Caco-2 (cell line): ENCODE data around the gene FREM3. TPM values are rescaled to one million over a fixed set of nuclear protein-coding genes. Genes with fewer than 3 reads are reported as not detected.

Experiments
- BruUV-seq: library from RNA; stranded (reverse); fragments of 400-500 nt; replicated peaks from 2 replicates; lab custom pipeline; 2021; lab: Mats Ljungman, UMichigan
- CTCF ChIA-PET: fragments of 300-600 bp; sonication (Branson Sonifier 250); formaldehyde crosslinking; loops from one replicate; lab custom pipeline; 2022; ENCODE audit warnings: antibody characterized with exemption; lab: Charles Lee
- POLR2A ChIA-PET: fragments of 300-600 bp; sonication (Branson Sonifier 250); formaldehyde crosslinking; loops from one replicate; lab custom pipeline; 2022; ENCODE audit warnings: antibody characterized with exemption; lab: Charles Lee
- DNase-seq, 2 experiments: peaks; one replicate each; pipeline versions ENCODE4 v3.0.0 to v3.0.0-alpha.2; 2020 to 2022
- H3K27me3 ChIP-seq: replicated peaks from 2 replicates; pipeline ENCODE4 v1.6.0; 2011; ENCODE audit warnings: low read length; ENCODE audit not compliant: control insufficient read depth, insufficient read depth
- H3K36me3 ChIP-seq: 2 replicates; pipeline ENCODE4 v1.5.1; 2011; ENCODE audit warnings: low read length; ENCODE audit not compliant: control insufficient read depth, insufficient read depth
- H3K4me1 ChIP-seq: fragments of 250-450 bp; sonication (Bioruptor Pico); 2 replicates; pipeline ENCODE4 v1.5.1; 2020; ENCODE audit warnings: mild to moderate bottlenecking
- H3K4me3 ChIP-seq: 2 replicates; pipeline ENCODE4 v1.5.1; 2011; ENCODE audit warnings: low read depth, mild to moderate bottlenecking, control low read depth, low read length
- H3K9me3 ChIP-seq: fragments of 250-450 bp; sonication (Bioruptor Pico); 2 replicates; pipeline ENCODE4 v1.5.1; 2020; ENCODE audit warnings: mild to moderate bottlenecking, moderate library complexity
- H3K27ac Mint-ChIP-seq: one replicate; pipeline ENCODE4 v1.8.0; 2022; ENCODE audit warnings: mixed read lengths; ENCODE audit not compliant: unreplicated experiment
- H3K27me3 Mint-ChIP-seq: one replicate; pipeline ENCODE4 v1.8.0; 2022; ENCODE audit warnings: mixed read lengths; ENCODE audit not compliant: insufficient read depth, unreplicated experiment
- H3K36me3 Mint-ChIP-seq: one replicate; pipeline ENCODE4 v1.8.0; 2022; ENCODE audit warnings: mild to moderate bottlenecking, mixed read lengths; ENCODE audit not compliant: insufficient read depth, unreplicated experiment
- H3K4me1 Mint-ChIP-seq: one replicate; pipeline ENCODE4 v1.8.0; 2022; ENCODE audit warnings: low read depth, mixed read lengths; ENCODE audit not compliant: unreplicated experiment
- H3K4me3 Mint-ChIP-seq: one replicate; pipeline ENCODE4 v1.8.0; 2022; ENCODE audit warnings: mild to moderate bottlenecking, moderate library complexity, mixed read lengths; ENCODE audit not compliant: unreplicated experiment
- H3K9me3 Mint-ChIP-seq: one replicate; pipeline ENCODE4 v1.8.0; 2022; ENCODE audit warnings: mixed read lengths; ENCODE audit not compliant: unreplicated experiment
- CTCF ChIP-seq, 2 experiments: fragments of 200-600 bp in 1 of 2; IDR thresholded peaks; 1 replicate in 1 of 2; 2 replicates in 1 of 2; pipeline versions ENCODE4 v1.5.1 to v1.8.0; 2011 to 2022; ENCODE audit warnings: antibody characterized with exemption in 1 of 2, control low read depth in 1 of 2, inconsistent platforms in 1 of 2, low read depth in 1 of 2, low read length in 1 of 2, mild to moderate bottlenecking in 1 of 2, moderate library complexity in 1 of 2; ENCODE audit not compliant: insufficient read depth in 1 of 2, severe bottlenecking in 1 of 2, unreplicated experiment in 1 of 2
- intact Hi-C: fragments of 100-400 bp; cut with micrococcal nuclease; formaldehyde crosslinking; loops from one replicate; pipeline ENCODE4 v1.10.0; 2022; ENCODE audit not compliant: unreplicated experiment
- total RNA-seq: library from RNA; stranded (reverse); gene quantifications from 2 replicates; pipeline ENCODE4 v1.2.3, GENCODE V29; 2022

The FREM3 gene
- total RNA-seq, 1 experiment from 2014 or later = not detected

- Histone ChIP-seq H3K27me3 (no peaks in the 10 kb centered on the region), H3K9me3 (no peaks in the 10 kb centered on the region), H3K4me1 (no peaks in the 10 kb centered on the region), H3K36me3 (no peaks in the 10 kb centered on the region), H3K4me3 (no peak overlapping the region)
- ChIA-PET CTCF (no interaction called here), POLR2A (no interaction called here)
- Mint-ChIP-seq H3K27me3 (peaks cover 2% of the 10 kb centered on the region), H3K4me3 (no peak overlapping the region), H3K4me1 (no peaks in the 10 kb centered on the region), H3K36me3 (no peaks in the 10 kb centered on the region), H3K27ac (no peak overlapping the region), H3K9me3 (no peaks in the 10 kb centered on the region)
- no peak for TF ChIP-seq CTCF (IDR thresholded peaks at IDR 0.05; ENCODE audit: insufficient read depth in 1 of 2, low read depth in 1 of 2, low read length in 1 of 2, severe bottlenecking in 1 of 2, unreplicated experiment in 1 of 2)
- BruUV-seq = no TSS peak
- no peak for DNase-seq
- intact Hi-C loops = no loop called here
Observed at GRCh38 chr4:143713955-143714625, 13.6 kb upstream of the FREM3 start.

GRCh38 chr4:143713553-143713952 lies 13.1 kb upstream of the FREM3 start:
- BruUV-seq = no TSS peak
- DNase-seq = no peak
- POLR2A ChIA-PET = no interaction called here
- Mint-ChIP-seq H3K4me1 (no peaks in the 10 kb centered on the region), H3K36me3 (no peaks in the 10 kb centered on the region), H3K27me3 (peaks cover 5% of the 10 kb centered on the region), H3K9me3 (no peaks in the 10 kb centered on the region), H3K4me3 (no peak overlapping the region), H3K27ac (no peak overlapping the region)
- H3K9me3 ChIP-seq = no peaks in the 10 kb centered on the region
- no peak overlapping the region for H3K4me3 ChIP-seq
- no peaks in the 10 kb centered on the region for H3K27me3 ChIP-seq
- CTCF ChIA-PET = no interaction called here
- no peak for TF ChIP-seq CTCF (IDR thresholded peaks at IDR 0.05; ENCODE audit: insufficient read depth in 1 of 2, low read depth in 1 of 2, low read length in 1 of 2, severe bottlenecking in 1 of 2, unreplicated experiment in 1 of 2)
- no peaks in the 10 kb centered on the region for H3K36me3 ChIP-seq
- no peaks in the 10 kb centered on the region for H3K4me1 ChIP-seq
- intact Hi-C loops = no loop called here

GRCh38 chr4:143712155-143712550 lies 11.7 kb upstream of the FREM3 start:
- H3K36me3 ChIP-seq = no peaks in the 10 kb centered on the region
- H3K4me1 ChIP-seq = no peaks in the 10 kb centered on the region
- H3K4me3 Mint-ChIP-seq = no peak overlapping the region
- no peak overlapping the region for H3K27ac Mint-ChIP-seq
- no peak for DNase-seq
- no peaks in the 10 kb centered on the region for H3K9me3 Mint-ChIP-seq
- H3K4me3 ChIP-seq = no peak overlapping the region
- ChIA-PET CTCF (no interaction called here), POLR2A (no interaction called here)
- no TSS peak for BruUV-seq
- peaks cover 5% of the 10 kb centered on the region for H3K27me3 Mint-ChIP-seq
- intact Hi-C loops = no loop called here
- H3K36me3 Mint-ChIP-seq = no peaks in the 10 kb centered on the region
- H3K27me3 ChIP-seq = no peaks in the 10 kb centered on the region
- H3K4me1 Mint-ChIP-seq = no peaks in the 10 kb centered on the region
- H3K9me3 ChIP-seq = no peaks in the 10 kb centered on the region
- no peak for TF ChIP-seq CTCF (IDR thresholded peaks at IDR 0.05; ENCODE audit: insufficient read depth in 1 of 2, low read depth in 1 of 2, low read length in 1 of 2, severe bottlenecking in 1 of 2, unreplicated experiment in 1 of 2)
